ENCODE measurements around the gene SOX6. TPM values are rescaled to one million over a fixed set of nuclear protein-coding genes. Genes with fewer than 3 reads are reported as not detected.

The SOX6 gene
- total and polyA plus RNA-seq, 2 experiments from 2014 or later, result 0.03 to 0.66 TPM

DNA sequence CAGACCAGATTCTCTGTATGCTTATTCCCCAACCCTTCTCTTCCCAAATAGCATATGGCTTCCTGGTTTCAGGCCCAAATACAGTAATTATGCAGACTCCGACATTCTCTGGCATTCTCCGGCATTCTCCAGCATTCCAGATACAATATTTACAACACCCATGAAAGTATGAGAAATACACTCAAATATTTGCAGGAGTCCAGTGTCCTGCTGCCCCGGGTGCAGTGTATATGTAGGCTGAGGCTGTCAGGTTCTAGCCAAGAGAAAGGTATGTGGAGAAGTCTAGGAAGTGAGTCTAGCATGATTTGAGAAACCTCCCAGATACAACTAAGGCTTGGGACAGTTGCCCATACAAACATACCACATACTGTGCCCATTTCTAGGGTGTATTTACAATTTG, 160.7 kb downstream of the SOX6 start:
- Mint-ChIP-seq H3K27me3 (ENCODE audit: insufficient read depth, low read depth, poor library complexity) (no peaks in the 10 kb centered on the region), H3K9me3 (no peaks in the 10 kb centered on the region), H3K4me1 (peaks cover 24% of the 10 kb centered on the region), H3K27ac (no peak overlapping the region; the same call in 1 of the 2 replicates), H3K4me3 (no peak overlapping the region), H3K36me3 (ENCODE audit: low read depth) (no peaks in the 10 kb centered on the region)
- TF ChIP-seq EZH2phosphoT487 (IDR thresholded peaks at IDR 0.05; ENCODE audit: unreplicated experiment) (no peak), POLR2AphosphoS5 (IDR thresholded peaks at IDR 0.05; ENCODE audit: low read depth) (no peak), STAT1 (IDR thresholded peaks at IDR 0.05; ENCODE audit: unreplicated experiment) (no peak), CREB1 (CRISPR knock-in tag; IDR thresholded peaks at IDR 0.05; ENCODE audit: low read depth) (no peak), ZNF331 (CRISPR knock-in tag; IDR thresholded peaks at IDR 0.05; ENCODE audit: low read depth) (no peak), ZNF114 (CRISPR knock-in tag; IDR thresholded peaks at IDR 0.05) (no peak), NANOG (IDR thresholded peaks at IDR 0.05; ENCODE audit: borderline replicate concordance) (no peak), JUNB (IDR thresholded peaks at IDR 0.05; ENCODE audit: unreplicated experiment) (no peak), EZH2 (IDR thresholded peaks at IDR 0.05; ENCODE audit: low read depth, unreplicated experiment) (no peak)
- TF ChIP-seq, protein P1, sequence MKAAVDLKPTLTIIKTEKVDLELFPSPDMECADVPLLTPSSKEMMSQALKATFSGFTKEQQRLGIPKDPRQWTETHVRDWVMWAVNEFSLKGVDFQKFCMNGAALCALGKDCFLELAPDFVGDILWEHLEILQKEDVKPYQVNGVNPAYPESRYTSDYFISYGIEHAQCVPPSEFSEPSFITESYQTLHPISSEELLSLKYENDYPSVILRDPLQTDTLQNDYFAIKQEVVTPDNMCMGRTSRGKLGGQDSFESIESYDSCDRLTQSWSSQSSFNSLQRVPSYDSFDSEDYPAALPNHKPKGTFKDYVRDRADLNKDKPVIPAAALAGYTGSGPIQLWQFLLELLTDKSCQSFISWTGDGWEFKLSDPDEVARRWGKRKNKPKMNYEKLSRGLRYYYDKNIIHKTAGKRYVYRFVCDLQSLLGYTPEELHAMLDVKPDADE (IDR thresholded peaks at IDR 0.05), result no peak
- TF ChIP-seq, protein P2, sequence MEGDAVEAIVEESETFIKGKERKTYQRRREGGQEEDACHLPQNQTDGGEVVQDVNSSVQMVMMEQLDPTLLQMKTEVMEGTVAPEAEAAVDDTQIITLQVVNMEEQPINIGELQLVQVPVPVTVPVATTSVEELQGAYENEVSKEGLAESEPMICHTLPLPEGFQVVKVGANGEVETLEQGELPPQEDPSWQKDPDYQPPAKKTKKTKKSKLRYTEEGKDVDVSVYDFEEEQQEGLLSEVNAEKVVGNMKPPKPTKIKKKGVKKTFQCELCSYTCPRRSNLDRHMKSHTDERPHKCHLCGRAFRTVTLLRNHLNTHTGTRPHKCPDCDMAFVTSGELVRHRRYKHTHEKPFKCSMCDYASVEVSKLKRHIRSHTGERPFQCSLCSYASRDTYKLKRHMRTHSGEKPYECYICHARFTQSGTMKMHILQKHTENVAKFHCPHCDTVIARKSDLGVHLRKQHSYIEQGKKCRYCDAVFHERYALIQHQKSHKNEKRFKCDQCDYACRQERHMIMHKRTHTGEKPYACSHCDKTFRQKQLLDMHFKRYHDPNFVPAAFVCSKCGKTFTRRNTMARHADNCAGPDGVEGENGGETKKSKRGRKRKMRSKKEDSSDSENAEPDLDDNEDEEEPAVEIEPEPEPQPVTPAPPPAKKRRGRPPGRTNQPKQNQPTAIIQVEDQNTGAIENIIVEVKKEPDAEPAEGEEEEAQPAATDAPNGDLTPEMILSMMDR (conservative IDR thresholded peaks at IDR 0.05; ENCODE audit: low read depth in 2 of 2), result no peak
- TF ChIP-seq, protein P3, sequence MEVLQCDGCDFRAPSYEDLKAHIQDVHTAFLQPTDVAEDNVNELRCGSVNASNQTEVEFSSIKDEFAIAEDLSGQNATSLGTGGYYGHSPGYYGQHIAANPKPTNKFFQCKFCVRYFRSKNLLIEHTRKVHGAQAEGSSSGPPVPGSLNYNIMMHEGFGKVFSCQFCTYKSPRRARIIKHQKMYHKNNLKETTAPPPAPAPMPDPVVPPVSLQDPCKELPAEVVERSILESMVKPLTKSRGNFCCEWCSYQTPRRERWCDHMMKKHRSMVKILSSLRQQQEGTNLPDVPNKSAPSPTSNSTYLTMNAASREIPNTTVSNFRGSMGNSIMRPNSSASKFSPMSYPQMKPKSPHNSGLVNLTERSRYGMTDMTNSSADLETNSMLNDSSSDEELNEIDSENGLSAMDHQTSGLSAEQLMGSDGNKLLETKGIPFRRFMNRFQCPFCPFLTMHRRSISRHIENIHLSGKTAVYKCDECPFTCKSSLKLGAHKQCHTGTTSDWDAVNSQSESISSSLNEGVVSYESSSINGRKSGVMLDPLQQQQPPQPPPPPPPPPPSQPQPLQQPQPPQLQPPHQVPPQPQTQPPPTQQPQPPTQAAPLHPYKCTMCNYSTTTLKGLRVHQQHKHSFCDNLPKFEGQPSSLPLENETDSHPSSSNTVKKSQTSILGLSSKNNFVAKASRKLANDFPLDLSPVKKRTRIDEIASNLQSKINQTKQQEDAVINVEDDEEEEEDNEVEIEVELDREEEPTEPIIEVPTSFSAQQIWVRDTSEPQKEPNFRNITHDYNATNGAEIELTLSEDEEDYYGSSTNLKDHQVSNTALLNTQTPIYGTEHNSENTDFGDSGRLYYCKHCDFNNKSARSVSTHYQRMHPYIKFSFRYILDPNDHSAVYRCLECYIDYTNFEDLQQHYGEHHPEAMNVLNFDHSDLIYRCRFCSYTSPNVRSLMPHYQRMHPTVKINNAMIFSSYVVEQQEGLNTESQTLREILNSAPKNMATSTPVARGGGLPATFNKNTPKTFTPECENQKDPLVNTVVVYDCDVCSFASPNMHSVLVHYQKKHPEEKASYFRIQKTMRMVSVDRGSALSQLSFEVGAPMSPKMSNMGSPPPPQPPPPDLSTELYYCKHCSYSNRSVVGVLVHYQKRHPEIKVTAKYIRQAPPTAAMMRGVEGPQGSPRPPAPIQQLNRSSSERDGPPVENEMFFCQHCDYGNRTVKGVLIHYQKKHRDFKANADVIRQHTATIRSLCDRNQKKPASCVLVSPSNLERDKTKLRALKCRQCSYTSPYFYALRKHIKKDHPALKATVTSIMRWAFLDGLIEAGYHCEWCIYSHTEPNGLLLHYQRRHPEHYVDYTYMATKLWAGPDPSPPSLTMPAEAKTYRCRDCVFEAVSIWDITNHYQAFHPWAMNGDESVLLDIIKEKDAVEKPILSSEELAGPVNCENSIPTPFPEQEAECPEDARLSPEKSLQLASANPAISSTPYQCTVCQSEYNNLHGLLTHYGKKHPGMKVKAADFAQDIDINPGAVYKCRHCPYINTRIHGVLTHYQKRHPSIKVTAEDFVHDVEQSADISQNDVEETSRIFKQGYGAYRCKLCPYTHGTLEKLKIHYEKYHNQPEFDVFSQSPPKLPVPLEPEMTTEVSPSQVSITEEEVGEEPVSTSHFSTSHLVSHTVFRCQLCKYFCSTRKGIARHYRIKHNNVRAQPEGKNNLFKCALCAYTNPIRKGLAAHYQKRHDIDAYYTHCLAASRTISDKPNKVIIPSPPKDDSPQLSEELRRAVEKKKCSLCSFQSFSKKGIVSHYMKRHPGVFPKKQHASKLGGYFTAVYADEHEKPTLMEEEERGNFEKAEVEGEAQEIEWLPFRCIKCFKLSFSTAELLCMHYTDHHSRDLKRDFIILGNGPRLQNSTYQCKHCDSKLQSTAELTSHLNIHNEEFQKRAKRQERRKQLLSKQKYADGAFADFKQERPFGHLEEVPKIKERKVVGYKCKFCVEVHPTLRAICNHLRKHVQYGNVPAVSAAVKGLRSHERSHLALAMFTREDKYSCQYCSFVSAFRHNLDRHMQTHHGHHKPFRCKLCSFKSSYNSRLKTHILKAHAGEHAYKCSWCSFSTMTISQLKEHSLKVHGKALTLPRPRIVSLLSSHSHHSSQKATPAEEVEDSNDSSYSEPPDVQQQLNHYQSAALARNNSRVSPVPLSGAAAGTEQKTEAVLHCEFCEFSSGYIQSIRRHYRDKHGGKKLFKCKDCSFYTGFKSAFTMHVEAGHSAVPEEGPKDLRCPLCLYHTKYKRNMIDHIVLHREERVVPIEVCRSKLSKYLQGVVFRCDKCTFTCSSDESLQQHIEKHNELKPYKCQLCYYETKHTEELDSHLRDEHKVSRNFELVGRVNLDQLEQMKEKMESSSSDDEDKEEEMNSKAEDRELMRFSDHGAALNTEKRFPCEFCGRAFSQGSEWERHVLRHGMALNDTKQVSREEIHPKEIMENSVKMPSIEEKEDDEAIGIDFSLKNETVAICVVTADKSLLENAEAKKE (CRISPR knock-in tag; IDR thresholded peaks at IDR 0.05), result no peak
- TF ChIP-seq, protein P4, sequence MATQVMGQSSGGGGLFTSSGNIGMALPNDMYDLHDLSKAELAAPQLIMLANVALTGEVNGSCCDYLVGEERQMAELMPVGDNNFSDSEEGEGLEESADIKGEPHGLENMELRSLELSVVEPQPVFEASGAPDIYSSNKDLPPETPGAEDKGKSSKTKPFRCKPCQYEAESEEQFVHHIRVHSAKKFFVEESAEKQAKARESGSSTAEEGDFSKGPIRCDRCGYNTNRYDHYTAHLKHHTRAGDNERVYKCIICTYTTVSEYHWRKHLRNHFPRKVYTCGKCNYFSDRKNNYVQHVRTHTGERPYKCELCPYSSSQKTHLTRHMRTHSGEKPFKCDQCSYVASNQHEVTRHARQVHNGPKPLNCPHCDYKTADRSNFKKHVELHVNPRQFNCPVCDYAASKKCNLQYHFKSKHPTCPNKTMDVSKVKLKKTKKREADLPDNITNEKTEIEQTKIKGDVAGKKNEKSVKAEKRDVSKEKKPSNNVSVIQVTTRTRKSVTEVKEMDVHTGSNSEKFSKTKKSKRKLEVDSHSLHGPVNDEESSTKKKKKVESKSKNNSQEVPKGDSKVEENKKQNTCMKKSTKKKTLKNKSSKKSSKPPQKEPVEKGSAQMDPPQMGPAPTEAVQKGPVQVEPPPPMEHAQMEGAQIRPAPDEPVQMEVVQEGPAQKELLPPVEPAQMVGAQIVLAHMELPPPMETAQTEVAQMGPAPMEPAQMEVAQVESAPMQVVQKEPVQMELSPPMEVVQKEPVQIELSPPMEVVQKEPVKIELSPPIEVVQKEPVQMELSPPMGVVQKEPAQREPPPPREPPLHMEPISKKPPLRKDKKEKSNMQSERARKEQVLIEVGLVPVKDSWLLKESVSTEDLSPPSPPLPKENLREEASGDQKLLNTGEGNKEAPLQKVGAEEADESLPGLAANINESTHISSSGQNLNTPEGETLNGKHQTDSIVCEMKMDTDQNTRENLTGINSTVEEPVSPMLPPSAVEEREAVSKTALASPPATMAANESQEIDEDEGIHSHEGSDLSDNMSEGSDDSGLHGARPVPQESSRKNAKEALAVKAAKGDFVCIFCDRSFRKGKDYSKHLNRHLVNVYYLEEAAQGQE (IDR thresholded peaks at IDR 0.05; ENCODE audit: unreplicated experiment), result no peak
- Histone ChIP-seq H3K79me2 (replicated peaks; ENCODE audit: insufficient read depth) (no peaks in the 10 kb centered on the region), H3K27ac (ENCODE audit: low read depth) (no peak overlapping the region), H3K27me3 (ENCODE audit: insufficient read depth) (no peaks in the 10 kb centered on the region), H2AFZ (no peak overlapping the region), H3K36me3 (ENCODE audit: insufficient read depth) (no peaks in the 10 kb centered on the region), H3K4me2 (no peak overlapping the region), H3K9me2 (ENCODE audit: insufficient read depth) (no peaks in the 10 kb centered on the region), H3K4me3 (no peak overlapping the region), H4K20me1 (replicated peaks; ENCODE audit: insufficient read depth) (no peaks in the 10 kb centered on the region), H3F3A (replicated peaks; ENCODE audit: low read depth) (no peaks in the 10 kb centered on the region), H3K4me1 (ENCODE audit: insufficient read depth) (peaks cover 6% of the 10 kb centered on the region)
- ATAC-seq, result no peak
- no peak for DNase-seq (ENCODE audit: low spot score)

Measured in GM23338 (cell line).